ENCODE measurements around the gene MRPL52.

DNA sequence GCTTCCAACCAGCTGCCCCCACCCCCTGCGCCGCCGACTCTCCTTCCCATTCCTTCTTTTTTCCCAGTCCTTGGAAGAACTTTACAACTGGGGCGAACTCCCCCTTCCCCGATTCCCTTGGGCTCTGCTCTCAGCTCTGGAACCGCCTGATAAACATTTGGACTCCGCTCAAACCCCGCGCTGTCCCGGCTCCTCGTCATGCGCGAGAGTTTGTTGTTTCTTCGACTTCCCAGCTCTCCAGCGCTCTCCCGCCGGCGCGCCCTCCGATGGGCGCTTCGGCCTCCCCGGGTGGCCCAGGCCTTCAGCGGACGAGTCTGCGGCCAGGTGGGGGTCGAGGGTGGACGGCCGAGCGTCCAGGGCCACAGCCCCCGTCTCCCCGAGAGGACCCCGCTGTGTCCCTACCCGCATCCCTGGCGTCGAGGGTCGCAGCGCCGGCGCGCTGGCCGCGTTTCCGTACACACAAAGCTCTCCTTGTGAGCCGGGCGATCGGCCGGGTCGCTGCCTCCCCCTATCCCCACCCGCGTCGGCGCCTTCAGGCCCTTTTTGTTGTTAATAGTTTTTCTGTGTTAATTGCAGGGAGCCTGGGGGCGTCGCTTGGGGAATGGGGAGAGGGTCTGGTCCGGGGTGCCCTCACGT, 7.5 kb downstream of the MRPL52 start:
- TF ChIP-seq, protein P1, sequence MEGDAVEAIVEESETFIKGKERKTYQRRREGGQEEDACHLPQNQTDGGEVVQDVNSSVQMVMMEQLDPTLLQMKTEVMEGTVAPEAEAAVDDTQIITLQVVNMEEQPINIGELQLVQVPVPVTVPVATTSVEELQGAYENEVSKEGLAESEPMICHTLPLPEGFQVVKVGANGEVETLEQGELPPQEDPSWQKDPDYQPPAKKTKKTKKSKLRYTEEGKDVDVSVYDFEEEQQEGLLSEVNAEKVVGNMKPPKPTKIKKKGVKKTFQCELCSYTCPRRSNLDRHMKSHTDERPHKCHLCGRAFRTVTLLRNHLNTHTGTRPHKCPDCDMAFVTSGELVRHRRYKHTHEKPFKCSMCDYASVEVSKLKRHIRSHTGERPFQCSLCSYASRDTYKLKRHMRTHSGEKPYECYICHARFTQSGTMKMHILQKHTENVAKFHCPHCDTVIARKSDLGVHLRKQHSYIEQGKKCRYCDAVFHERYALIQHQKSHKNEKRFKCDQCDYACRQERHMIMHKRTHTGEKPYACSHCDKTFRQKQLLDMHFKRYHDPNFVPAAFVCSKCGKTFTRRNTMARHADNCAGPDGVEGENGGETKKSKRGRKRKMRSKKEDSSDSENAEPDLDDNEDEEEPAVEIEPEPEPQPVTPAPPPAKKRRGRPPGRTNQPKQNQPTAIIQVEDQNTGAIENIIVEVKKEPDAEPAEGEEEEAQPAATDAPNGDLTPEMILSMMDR (IDR thresholded peaks at IDR 0.05 in 4 of 5, conservative IDR thresholded peaks at IDR 0.05 in 1 of 5) = no peak
- TF ChIP-seq POLR2A (IDR thresholded peaks at IDR 0.05) = no peak
